Vagina (tissue), 2 donors: ENCODE results near the gene PCSK2.

ENCODE experiments used
- POLR2AphosphoS5 ChIP-seq, 2 donors: sonication (generic); formaldehyde crosslinking; IDR thresholded peaks; one replicate each; pipeline ENCODE4 v1.9.0; 2017; ENCODE audit warnings: antibody characterized with exemption in 2 of 2, mild to moderate bottlenecking in 2 of 2, low read depth in 1 of 2; ENCODE audit not compliant: insufficient read depth in 1 of 2
- TF ChIP-seq, protein P1 (sequence below), 3 experiments: fragments of 450-650 bp in 2 of 3; fragments of 200-600 bp in 1 of 3; sonication (generic) in 1 of 3; IDR thresholded peaks; one replicate each; pipeline ENCODE4 v1.5.1; 2017 to 2019; ENCODE audit warnings: antibody characterized with exemption in 3 of 3, mild to moderate bottlenecking in 2 of 3, moderate library complexity in 2 of 3

DNA sequence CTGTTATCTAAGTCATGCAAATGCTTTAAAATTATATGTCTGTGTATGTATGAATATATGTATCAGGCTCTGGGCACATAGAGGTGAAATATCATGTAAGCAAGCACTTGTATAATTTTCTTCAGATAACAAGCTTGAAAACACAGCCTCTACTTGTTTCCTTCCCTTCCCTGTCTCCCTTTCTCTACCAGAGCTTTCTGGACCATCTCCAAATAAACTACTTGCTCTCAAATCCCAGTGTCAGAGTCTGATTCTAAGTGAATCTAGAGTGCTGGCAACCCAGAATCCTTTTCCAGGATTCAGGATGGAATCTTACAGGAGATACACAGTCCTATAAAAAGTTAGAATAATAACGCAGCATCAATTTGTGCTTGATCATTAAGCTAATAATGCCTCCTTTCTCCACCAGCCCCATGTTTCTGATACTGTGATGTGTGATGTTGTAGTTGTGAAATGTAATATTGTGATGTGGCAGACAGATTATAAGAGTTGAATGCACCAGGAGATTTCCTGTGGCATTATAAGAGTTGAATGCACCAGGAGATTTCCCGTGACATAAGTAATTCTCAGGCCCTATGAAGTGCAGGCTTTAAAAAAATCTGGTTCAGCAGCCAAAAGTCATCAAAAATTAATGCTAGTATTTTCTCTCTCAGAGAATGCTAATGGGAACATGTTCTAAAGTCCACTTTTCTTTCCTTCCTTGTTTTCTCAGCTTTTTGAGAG is 89.6 kb downstream of the PCSK2 start:
- TF ChIP-seq, protein P1, sequence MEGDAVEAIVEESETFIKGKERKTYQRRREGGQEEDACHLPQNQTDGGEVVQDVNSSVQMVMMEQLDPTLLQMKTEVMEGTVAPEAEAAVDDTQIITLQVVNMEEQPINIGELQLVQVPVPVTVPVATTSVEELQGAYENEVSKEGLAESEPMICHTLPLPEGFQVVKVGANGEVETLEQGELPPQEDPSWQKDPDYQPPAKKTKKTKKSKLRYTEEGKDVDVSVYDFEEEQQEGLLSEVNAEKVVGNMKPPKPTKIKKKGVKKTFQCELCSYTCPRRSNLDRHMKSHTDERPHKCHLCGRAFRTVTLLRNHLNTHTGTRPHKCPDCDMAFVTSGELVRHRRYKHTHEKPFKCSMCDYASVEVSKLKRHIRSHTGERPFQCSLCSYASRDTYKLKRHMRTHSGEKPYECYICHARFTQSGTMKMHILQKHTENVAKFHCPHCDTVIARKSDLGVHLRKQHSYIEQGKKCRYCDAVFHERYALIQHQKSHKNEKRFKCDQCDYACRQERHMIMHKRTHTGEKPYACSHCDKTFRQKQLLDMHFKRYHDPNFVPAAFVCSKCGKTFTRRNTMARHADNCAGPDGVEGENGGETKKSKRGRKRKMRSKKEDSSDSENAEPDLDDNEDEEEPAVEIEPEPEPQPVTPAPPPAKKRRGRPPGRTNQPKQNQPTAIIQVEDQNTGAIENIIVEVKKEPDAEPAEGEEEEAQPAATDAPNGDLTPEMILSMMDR (IDR thresholded peaks at IDR 0.05), result no peak
- no peak for TF ChIP-seq POLR2AphosphoS5 (IDR thresholded peaks at IDR 0.05; ENCODE audit: insufficient read depth in 1 of 2, low read depth in 1 of 2)
